Right forelimb (tissue), 1 donor: Measurements from ENCODE around the gene PATE1.
"Not testable (repeated sequence)": the region's sequence is repeated elsewhere in the genome, so short reads cannot be mapped to it uniquely, and the experiment has no call there.

Experiments
- DNase-seq: peaks from one replicate; pipeline ENCODE4 v3.0.0-alpha.2; 2018

PATE1 gene, protein sequence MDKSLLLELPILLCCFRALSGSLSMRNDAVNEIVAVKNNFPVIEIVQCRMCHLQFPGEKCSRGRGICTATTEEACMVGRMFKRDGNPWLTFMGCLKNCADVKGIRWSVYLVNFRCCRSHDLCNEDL

DNA sequence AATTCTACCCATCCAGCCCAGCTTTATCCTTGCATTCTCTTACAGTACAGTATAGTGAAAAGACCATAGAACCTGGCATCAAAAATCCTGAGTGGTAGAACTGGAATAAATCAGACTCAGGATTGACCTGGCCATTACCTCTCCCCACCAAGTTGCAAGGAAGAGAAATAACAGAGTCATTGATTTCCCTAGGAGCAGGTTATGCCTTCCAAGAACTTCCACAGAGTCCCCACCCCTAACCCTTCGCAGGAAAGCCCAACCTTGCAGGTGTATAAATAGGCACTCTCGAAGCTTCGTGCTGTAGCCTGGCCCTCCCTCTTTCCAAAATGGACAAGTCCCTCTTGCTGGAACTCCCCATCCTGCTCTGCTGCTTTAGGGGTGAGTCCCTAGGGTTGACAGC, at the start of gene PATE1:
Gene PATE1 (plus strand): TSS at position 301 of the 400 bp plus-strand sequence. CDS start 26 bp downstream, at position 327.
- no peak for DNase-seq

DNA sequence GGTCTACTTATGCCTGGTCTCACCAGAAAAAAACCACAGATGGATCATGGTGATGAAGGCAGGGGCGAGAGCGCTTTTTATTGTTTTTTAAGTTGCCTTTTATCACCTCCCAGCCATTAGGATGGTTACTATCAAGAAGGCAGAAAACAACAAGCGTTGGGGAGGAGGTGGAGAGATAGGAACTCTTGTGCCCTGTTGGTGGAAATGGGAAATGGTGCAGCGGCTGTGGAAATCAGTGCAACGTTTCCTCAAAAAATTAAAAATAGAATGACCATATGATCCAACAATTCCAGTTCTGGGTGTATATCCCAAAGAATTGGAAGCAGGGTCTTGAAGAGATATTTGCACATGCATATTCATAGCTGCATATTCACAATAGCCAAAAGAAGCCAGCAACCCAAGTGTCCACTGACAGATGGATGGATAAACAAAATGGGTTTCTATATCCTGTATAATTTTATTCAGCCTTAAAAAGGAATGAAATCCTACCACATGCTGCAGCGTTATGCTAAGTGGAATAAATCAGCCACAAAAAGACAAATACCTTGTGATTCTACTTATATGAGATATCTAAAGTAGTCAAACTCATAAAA, 45.0 kb upstream of the PATE1 start:
- DNase-seq = no peak

DNA sequence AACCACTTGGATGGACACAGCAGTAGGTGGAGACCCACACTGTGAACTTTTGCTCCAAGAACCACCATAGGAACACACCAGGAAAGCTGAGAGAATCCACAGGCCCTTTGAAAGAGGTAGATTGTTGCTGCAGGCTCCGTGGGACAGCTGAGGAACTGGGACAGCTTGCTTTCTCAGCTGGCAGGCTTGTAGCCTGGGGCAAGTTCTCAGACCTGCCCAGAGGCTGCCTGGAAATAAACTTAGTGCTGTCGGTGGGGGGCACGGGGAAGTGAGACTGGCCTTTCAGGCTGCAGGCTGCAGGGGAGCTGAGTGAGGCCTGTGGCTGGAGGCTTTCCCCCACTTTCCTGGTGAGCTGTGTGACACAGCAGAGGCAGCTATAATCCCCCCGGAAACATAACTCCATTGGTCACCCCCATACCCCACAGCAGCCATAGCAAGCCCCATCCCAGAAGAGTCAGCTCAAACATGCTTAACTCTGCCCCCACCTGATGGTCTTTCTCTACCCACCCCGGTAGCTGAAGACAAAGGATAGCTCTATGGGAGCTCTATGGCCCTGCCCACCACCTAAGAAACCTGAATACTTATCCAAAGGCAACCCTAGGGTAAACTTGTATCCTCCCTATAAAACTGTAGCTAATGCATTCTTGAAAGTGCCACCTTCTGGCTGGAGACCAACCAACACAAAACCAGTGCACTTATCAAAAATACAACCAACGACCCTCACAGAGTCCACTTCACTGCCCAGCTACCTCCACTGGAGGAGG, 44.0 kb upstream of the PATE1 start:
- DNase-seq = no peak

DNA sequence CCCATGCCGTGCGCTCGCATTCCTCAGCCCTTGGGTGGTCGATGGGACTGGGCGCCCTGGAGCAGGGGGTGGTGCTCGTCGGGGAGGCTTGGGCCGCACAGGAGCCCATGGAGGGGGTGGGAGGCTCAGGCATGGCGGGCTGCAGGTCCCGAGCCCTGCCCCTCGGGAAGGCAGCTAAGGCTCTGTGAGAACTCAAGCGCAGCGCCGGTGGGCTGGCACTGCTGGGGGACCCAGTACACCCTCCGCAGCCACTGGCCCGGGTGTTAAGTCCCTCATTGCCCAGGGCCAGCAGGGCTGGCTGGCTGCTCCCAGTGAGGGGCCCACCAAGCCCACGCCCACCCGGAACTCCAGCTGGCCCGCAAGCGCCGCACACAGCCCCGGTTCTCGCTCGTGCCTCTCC, 41.4 kb upstream of the PATE1 start:
- not testable (repeated sequence) for DNase-seq

DNA sequence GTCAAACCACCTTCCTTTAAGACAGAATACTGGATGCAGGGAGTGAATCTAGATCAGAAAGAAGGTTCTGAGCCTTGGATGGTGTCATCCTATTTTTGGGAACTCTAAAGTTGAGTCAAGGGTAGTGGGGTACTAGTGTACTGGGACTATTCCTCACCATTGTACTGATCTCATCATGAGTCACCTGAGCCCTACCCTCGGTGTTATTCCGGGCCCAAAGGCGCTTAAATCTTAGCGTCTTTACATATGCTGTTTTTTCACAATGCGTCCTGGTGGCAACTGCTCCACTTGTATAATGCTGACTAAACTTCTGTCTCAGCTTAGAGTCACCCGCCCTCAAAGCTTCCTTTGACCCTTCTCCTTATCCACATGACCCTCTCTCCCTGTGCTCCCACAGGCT, 25.3 kb upstream of the PATE1 start:
- DNase-seq = no peak

DNA sequence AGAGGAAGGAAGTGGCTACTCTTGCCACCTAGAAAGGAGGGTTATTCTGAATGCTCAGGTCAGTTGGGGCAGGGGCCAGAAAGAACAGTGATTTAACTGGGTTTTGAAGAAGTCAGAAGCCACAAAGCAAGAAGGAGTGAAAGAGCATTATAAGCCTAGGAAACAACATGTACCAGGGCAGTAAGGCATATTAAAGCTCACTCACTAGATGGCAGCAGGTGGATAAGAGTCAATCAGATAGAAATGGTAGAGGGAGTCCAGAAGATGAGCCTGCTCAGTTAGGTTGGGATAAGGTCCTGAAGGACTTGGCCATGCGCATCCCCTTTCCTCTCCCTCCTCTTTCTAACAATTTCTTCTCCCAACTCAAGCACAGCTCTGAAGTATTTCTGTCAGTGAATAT, 22.0 kb upstream of the PATE1 start:
- no peak for DNase-seq

DNA sequence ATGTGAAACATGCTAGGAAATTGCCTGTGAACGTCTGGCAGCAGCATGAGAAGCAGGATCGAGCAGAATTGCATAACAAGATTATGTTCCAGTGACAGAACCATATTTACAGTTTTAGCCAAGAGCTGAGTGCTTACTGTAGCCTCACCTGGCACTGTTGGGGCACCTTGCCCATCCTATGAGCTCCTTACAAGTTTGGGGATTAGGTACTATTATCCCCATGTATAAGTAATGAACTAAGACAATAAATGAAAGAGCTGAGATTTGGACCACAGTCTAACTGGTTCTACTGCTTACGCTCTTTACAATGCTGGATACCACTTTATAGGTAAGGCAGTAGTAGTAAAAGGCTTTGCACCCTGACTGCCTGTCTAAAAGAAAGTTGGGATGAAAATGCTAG, 17.1 kb upstream of the PATE1 start:
- DNase-seq = no peak

DNA sequence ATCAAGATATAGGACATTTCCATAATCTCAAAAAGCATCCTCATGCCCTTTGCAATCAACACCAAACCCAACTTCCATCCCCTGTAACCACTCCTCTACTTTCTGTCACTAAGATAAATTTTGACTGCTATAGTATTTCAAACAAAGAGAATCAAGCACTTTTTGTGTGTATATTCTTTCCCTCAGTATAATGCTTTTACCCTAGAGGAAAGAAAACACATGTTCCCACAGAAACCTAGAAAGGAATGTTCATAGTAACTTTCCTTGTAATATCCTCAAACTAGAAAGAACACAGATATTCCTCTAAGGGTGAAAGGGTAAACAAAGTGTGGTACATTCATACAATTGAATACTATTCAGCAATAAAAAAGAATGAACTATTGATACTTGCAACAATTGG, 5.5 kb upstream of the PATE1 start:
- no peak for DNase-seq

DNA sequence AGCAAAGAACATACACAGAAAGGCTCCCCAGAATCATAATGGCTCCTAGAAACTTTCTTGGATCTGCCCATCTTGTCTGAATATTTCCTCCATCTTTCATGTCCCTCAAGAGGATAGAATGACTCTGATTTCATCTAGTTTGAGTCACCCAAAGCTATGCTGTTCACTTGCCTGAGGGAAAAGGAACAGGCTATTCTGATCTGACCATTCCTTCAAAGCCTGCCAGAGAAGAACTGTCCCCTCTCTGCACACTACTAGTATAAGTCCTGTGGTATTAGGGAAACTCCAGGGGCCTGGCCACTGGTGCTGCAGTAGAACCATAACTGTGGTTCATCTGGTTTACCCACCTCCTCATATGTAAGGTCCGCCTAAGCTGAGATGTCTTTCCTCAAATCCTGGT, 2.4 kb upstream of the PATE1 start:
- no peak for DNase-seq

DNA sequence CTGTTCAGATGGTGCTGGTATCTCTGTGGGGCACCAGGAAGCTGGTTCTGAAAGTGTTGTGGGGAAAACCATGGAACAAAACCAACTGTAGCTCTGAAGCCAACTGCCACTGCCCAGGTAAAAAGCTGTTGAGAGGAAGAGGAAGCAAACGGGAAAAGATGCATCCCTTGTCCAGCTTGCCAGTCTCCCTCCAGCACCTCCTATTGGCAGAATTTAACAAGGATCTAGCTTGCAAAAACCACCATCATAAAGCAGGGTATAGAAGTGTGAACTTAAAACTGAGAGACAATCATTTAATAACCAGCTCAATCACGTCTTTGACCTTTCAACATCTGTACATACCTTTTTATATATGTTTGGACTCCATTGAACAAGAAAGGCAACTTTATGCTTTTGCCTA, 4.5 kb downstream of the PATE1 start:
- no peak for DNase-seq

DNA sequence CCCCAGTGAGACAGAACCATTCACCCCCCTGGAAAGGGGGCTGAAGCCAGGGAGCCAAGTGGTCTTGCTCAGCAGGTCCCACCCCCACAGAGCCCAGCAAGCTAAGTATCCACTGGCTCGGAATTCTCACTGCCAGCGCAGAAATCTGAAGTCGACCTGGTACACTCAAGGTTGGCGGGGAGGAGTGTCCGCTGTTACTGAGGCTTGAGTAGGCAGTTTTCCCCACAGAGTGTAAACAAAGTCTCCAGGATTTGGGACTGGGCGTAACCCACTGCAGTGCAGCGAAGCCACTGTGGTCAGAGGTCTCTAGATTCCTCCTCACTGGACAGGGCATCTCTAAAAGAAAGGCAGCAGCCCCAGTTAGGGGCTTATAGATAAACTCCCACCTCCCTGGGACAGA, 10.0 kb downstream of the PATE1 start:
- DNase-seq = no peak

DNA sequence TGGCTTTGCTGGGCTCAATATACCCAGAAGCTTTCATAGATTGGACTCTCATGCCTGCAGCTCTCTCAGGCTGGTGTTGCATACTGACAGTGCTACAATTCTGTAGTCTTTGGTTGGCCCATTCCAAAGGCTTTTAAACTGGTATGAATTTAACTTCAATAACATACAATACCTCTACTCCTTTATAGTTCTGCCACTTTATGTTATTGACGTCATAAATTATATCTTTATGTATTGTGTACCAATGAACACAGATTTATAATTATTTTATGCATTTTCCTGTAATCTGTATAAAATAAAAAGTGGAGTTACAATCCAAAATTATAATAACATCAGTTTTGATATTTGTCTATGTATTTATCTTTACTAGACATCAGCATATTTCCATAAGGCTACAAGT, 16.4 kb downstream of the PATE1 start:
- DNase-seq = no peak

DNA sequence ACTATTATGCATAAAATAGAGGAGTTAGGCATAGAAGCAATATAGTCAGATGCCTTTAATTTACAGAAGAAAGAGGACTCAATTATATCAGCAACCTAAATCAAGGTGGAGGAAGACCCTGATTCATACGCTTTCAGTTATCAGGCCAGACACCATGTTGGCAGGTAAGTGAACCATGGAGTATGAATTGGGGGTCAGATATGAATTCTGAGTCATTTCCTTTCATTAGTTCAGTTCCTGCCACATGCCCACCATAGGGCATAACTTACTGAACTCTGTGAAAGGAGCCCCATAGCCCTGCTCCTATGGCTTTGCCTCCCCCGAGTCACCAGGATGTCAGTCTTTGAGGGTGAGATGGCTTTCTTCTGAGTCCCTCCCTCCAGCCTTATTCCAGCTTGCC, 17.4 kb downstream of the PATE1 start:
- DNase-seq = no peak

DNA sequence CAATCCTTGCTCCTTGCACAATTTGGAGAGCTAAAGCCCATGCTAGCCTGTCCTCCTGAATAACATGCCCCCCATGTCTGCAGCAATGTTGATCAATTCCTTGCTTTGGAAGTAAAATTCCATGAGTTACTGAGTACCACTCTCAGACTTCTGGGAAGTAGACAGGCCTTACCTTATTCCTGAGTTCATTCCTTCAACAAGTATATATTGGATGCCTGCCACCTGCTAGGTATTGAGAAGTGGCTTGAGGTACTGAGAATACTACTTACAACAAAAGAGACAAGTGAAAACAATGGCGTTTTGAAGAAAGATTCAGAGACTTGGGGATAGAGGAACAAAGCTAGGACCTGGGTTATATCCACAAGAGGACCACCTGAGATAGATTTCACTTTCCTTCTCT, 20.2 kb downstream of the PATE1 start:
- DNase-seq = no peak

DNA sequence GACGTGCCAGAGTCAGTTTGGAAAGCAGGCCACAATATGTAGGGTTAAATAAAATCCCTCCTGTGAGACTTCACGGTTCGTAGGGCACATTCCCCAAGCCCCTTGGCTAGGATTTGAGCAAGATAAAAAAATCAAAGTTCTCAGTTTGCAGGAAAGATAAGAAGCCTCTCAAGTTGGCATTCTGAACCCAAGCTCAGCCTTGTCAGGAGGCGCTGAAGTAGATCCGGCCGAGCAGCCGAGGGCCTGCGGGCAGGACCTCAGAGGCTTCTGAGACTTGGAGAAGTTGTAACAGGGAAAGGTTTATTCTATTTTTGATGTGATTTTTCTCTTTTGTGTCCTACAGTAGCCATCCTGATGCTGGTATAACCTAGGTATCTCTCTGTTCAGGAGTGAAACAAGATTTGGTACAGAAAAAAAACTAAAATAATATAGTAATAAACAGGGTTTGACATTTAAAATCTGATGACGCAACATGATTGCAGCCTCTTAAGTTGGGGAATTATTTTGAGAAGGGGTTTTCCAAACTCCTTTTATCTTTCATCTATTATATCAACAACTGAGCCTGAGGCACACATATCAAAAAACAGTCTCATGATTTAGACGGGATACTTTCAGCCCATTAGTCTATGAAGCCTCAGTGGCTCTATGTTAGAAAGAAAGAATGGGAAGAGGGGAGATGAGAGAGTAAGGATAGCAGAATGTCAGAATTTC, 22.4 kb downstream of the PATE1 start:
- DNase-seq = no peak

DNA sequence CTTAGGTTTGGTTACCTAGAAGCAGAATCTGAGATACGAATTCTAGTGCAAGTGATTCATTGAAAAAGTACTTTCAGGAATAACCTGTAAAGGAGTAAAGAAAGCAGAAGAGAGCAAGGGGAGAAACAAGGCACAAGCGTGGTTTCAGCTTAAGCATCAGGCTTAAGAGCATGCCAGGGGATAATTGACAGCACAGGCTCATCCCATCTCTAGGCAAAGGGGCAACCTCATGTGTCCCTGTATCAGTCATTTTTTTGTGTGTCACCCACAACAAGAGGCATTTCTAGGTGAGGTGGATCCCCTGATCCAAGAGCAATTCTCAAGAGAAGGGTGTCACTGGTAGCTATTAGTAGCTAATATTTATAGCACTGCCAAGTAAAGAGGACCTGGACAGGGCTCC, 24.5 kb downstream of the PATE1 start:
- DNase-seq = no peak

DNA sequence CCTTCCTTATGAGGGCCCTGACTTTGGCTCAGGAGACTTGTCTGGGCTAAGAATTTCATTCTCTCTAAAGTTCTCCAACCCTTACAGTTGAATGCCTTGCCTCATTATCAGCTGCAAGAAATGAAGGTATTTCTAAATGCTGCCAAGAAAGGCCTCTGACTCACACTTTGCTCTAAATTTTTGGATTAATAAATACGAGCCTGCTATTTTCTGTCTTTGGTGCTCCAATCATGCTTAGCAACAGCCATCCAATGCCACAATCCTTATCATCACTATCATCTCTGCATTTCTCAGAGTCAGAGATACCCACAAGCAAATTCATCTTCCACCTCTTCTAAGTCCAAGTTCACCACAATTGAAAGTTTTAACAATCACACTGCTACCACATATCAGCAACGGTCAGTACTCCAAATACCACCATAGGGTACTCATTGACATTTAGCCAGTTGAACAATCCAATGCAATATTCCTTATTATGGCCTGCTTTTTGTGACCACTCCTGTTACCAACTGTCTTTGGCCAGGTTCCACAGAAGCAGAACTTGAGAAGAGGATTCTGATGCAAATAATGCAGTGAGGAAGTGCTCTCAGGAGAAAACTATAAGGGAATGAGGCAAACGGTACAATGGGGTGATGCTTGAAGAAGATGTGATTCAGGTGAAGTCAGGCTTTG, 26.9 kb downstream of the PATE1 start:
- DNase-seq = no peak

DNA sequence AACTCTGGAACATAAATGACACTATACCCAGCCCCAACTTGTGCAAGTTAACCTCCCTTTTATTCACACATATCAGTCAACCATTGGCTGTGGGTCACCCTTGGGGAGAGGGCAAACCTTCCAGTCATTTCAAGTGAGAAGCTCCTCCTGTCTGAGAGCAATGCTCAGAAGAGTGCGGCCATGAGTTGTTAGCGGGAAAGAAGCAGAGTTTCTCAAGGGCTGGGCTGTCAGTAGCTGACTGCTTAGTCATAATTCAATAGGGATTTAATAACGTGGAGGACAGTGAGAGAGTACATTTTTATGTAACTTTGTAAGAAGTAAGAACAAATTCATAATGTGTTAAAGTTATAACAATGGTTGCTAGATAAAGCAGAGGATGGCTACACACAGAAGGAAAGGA, 27.4 kb downstream of the PATE1 start:
- no peak for DNase-seq

DNA sequence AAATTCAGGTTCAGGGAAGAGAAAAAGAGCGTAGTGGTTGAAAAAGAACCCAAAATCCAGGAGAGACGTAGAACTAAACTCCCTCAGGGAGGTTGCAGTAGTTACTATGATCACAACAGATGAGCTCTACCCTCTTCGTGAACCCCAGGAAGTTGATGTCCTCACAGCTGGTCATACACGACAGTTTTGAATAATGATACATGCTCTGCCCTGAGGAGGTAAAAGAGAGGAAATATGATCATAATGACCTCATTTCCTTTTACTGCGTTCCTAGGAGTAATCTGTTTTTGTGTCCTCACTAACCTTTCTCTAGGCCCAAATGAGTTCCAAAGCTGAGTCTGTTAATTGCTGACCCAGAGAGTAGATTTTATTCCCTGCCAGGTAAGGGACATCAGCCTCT, 31.2 kb downstream of the PATE1 start:
- DNase-seq = no peak

DNA sequence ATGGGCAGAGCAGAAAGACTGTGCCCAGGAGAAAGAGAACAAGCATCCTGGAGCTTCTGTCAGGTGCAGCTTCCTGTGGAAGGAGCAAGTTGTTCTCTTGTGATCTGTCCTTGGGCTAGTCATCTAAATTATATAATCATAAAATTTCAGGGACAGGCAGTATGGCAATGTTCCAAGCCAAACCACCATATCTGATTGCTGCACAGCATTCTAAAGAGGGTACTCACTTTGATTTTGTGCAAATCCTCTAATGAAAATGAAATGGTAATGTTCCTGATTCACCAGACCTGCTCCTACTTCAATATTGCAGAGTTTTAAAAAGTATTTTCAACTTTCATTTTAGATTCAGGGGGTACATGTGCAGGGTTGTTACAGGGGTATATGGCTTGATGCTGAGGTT, 32.6 kb downstream of the PATE1 start, which contains the start of gene PATE2:
Gene PATE2 (minus strand): TSS at position 101 of the 400 bp plus-strand sequence. CDS start 55 bp downstream, at position 46.
- no peak for DNase-seq

DNA sequence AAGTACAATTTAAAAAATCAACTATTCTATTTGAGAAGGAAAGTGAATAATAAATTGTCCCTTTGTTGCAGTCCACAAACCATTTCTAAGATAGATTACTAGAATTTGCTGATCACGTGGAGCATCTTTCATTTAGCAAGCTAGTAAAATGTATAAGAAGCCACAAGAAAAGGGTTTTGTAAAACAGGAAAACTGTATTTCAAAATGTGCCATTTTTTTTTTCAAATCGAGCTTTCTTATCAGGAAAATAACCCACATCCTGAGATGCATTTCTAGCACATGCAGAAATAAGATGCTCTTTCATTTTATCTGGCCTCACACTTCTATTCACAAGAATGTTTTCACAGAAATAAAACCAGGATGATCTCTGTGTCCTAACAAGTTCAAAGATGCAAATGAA, 38.6 kb downstream of the PATE1 start:
- DNase-seq = no peak

DNA sequence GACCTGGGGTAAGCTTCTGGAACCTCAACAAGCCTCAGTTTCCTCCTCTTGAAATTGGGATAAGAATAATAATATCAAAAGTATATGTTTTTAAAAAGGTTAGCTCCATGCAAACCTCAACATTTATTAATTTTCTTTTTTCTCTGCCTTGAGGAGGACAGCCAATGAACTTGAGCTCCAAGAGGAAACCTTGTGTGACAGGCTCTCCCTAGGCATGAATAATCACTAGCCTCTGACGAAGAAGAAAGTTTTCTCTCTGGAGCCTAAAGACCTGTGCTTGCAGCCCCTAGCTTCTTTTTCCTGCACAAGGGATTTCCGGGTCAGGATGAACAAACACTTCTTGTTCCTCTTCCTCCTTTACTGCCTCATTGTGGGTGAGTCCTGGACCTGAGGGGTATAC, 41.7 kb downstream of the PATE1 start, which contains the start of gene PATE3:
Gene PATE3 (plus strand): TSS at position 301 of the 400 bp plus-strand sequence. CDS start 25 bp downstream, at position 326.
- no peak for DNase-seq

DNA sequence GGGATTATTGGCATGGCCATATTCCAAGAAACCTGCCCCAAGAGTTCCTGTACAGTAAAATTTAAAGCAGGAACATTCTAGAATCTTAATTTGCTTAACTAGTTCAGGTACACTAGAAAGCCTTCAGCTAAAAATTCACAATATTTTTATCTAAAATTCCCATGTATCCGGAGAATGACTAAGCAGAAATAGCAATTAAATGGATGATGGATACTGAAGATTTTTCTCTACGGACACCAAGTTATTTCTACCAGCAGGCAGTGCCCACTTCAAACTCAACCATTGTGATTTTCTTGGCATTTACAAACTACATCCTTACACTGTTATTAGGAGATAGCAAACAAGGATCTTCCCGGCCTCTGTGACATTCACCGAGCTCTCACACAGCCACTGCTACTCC, 44.7 kb downstream of the PATE1 start:
- no peak for DNase-seq
